Embryonic facial prominence (tissue), 1 donor: Measurements from ENCODE around the gene LOXHD1.

ENCODE experiments used
- DNase-seq: peaks from one replicate; pipeline ENCODE4 v3.0.0-alpha.2; 2016; ENCODE audit errors: extremely low spot score

Gene LOXHD1

GRCh38 chr18:46629361-46629760 is 27.7 kb downstream of the LOXHD1 start:
- DNase-seq: no peak

- DNase-seq: no peak
These were observed 28.8 kb downstream of the LOXHD1 start for GRCh38 chr18:46628206-46628605.

DNA sequence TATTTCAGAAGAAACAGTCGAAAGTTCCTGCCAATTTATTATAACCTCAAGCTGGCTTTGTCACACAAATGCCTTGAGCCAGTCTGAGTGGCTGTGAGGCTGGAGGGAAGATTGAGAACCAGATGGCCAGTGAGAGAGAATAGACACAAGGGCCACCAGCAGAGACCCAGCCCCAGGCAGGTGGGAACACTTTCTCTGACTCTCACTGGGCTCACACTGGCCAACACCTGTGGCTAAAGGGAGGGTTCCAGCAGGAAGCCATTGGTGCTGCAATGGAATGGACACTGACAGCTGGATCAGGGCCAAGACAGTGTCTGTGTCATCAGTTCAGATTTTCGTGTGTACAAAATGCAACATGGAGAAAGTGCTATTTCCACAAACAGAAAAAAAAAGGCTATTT is 29.9 kb downstream of the LOXHD1 start:
- no peak for DNase-seq

DNA sequence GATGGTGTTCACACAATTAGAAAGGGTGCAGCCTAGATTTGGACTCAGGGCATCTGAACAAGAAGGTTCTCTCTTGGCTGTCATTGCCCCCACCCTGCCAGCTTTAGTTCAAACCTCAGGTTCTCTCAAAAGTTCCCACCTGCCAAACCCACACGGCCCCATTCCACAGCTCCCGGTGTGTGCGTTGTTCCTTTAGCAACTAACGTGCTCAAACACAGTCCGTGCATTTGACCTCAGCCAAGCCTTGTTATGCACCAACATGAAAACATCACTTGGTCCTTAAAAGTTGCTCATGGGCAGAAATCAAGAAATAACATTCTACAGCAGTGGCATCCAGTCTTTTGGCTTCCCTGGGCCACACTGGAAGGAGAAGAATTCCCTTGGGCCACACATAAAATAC is 32.0 kb downstream of the LOXHD1 start:
- DNase-seq: no peak

GRCh38 chr18:46624127-46624526 is 32.9 kb downstream of the LOXHD1 start:
- DNase-seq: no peak

- DNase-seq: no peak
These were observed 33.5 kb downstream of the LOXHD1 start for GRCh38 chr18:46623541-46623940.

GRCh38 chr18:46622999-46623398 is 34.0 kb downstream of the LOXHD1 start:
- DNase-seq: no peak

GRCh38 chr18:46622451-46622850 is 34.6 kb downstream of the LOXHD1 start:
- no peak for DNase-seq

- no peak for DNase-seq
These were observed 35.1 kb downstream of the LOXHD1 start for GRCh38 chr18:46621871-46622270.

DNA sequence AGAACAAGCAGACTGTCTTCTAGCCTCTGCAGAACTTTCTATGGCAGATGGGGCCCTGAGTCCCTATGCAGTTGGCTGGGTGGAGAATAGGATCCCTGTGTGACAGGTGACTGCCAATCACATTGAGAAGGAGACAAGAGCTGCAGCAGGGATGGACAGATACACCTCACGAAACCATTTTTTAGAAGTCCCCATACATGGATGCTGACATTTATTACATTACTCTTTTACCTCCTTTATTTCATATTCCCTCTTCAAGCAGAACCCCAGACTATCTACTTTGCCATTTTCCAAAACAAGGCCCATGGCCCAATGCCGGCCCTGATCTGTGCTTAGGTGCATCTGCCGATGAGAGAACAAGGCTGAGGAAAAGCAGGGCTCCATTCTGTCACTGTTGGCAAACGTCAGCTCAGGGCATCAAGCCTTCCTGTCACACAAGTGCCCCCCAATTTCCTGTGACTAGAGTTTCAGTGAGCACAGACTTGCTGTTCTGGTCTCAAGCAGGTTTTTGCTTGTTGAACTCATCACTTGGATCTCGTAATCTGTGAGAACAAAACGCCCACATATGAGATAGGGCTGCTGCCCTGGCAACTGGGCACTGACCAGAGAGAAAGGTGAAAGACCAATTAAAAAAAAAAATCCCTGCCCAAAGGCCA is 35.8 kb downstream of the LOXHD1 start:
- DNase-seq: no peak

GRCh38 chr18:46619559-46619958 is 37.5 kb downstream of the LOXHD1 start:
- no peak for DNase-seq

DNA sequence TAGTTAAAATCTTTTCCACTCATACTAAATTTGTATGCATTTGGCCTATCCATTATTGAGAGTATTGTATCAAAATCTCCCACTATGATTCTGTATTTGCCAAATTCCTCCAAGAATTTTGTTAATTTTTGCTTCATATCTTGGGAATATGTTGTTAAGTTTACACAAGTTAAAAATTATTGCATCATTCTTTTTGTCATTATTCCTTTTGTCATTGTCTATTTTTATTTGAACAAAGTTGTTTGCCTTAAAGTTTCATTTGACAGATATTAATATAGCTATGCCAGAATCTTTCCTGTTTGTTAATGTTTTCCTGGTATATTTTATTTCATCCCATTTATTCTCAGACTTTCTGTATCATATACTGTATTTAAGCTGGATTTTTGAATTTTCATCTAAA is 41.3 kb downstream of the LOXHD1 start:
- no peak for DNase-seq

DNA sequence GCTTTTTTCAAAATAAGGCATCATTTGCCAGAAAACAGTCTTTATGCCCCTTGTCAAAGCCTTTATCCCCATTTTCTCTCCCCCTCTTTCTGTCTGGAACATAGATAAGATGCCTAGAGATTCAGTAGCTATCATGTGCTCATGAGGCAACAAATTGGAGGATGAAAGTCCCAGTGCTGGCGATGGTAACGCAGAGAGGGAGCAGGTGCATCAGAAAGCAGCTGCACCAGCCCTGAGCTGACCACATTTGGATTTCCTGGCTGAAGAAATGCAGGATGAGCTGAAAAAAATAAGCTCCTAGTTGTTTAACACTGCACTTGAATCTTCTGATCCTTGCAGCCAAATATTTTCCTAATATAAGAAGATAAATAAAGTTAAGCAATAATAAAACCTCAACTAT is 48.0 kb downstream of the LOXHD1 start:
- no peak for DNase-seq

DNA sequence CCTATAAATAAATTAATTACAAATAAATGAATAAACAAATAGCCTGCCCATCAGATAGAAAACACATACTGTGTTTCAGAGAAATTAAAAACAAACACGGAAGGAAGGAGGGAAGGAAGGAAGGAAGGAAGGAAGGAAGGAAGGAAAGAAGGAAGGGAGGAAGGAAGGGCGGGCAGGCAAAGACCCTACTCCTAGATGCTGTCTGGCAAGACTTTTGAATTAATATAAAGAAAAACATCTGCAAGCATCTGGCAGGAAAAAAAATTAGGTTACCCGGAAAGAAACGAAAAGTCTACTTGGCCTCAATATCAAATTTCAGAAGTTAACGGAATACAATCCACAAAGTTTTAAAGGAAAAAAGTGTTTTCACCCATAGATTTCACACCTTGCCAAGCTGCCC is 49.1 kb downstream of the LOXHD1 start:
- DNase-seq: no peak

DNA sequence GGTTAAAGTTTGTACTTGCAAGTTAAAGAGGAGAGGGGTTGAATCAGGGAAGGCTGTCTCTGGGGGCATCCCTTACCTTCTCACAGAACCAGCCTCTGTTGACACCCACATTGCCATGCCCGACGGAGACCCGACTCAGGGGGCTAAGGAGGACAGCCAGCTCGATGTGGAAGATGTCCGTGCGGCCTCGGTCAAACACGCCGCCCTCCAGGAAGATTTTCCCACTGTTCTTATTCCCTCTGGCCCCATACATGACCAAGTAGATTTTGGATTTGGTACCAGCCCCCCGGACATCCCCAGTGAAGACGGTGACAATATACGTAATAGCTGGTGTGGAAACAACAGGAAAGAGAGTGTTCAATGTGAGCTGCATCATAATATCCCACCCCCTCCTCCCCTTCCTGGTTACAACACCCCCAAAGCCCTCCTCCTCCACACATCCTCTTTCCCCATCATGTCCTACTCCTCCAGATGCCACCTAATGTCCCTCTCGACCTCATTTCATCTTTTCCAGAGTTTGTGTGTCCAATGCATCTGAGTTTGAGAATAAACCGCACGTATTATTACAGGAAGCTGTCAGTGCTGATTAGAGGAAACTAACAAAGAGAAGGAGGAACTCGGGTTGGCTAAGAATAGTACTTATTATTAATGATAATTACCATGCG is 55.7 kb downstream of the LOXHD1 start:
- no peak for DNase-seq

DNA sequence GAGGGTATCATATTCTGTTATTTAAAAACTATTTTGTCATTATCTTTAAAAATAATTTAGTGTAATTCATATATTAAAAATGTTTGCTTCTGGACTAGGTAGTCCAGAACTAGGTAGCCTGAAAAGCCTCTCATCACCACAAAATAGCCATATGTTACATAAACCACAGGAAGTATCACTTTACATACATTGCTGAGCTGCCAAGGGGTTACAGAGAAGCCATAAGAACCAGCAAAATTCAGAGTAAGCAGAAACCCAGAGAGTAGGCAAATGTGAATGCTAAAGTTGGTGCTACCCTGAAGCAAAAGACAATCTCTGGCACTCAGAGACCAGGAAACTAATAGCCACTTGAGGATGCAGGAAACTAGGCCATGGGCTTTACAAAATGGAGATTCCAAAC is 60.9 kb downstream of the LOXHD1 start:
- no peak for DNase-seq

DNA sequence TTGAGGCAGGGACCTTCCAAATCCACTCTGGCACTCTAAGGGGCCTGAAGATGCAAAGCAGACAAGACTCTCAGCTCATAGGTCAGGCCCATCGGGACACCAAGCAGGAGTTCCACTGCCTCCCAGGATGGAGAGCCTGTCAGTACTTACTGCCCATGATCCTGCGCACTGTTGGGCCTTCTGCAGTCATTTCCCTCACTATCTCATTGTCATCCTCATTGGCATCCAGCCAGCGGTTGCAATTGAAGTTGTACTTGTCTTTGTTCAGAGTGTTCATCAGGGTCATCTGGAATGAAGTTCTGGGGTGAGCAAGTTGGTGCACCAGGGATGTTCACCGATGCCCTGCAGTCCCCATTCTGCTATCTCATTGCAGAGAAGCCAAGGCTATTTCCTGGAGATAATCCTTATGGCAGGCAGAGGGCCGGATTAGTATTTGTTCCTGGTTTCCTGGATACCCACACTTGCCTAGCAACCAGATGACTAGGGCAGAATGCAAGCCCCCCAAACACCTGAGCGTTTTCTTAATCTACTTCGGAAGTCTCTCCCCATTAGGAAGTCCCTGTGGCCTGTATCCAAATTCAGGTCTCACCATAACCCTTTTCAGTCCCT is 65.1 kb downstream of the LOXHD1 start:
- DNase-seq: no peak

DNA sequence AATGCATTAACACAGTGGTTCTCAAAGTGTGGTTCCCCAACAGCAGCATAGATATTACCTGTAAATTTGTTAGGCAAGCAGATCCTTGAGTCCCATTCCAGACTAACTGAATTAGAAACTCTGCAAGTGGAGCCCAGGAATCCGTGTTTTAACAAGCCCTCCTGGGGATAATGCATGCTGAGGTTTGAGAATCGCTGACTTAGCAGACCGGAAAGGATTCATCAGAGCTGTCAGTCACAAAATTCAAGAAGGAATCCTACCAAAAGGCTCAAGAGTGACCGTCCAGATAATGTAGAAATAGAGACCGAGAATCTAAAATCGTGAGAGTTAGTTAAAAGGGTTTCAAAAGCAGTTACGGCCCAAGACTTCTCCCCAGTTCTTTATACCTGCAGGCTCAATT is 66.9 kb downstream of the LOXHD1 start:
- DNase-seq: no peak

DNA sequence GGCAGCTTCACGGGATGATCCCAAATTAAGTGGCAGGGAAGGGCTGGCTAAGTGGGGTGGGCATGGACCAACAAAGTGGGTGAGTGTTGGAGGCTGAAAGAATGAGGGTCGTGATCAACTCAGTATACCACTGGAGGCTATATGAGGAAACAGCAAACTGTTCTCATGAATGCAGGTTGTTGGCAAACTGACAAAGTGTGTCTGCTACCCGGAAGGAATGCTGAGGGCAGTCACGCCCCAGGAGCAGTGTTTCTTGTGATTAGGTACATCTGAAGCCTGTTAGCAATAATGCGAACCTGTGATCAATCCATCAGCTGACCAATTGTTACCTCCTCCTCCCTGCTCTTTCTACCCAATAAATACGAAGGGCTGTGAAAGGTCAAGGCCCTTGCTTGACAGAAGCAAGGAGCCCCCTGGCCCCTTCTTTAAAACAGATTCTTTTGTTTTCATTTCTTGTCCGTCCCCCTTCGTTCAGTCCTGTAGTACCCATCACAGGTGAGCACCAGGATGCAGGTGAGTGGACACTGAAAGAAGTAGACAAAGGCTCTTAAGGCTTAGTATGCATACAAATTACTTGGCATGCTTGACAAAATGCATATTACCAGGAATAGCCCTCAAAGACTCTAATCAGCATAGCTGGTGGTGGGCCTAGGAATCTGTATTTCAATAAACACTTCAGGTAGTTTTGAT is 67.9 kb downstream of the LOXHD1 start:
- no peak for DNase-seq

DNA sequence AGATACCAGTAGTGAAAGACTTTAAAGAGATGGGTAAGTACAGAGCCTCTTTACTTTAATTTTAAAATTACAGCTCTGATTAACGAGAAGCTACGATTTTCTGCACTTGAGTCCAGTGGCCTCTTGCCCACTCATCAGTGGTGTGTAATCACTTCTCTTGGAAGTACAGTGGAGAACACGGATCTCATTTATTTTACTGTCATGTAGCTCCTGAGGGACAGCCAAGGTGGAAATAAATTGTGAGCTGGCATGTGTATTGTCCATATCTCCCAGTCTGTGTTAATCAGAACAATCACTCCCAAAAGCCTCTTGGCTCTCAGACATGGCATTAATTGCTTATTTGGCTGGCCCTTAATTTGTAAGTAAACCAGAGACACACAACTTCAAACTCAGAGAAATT is 69.4 kb downstream of the LOXHD1 start:
- no peak for DNase-seq

DNA sequence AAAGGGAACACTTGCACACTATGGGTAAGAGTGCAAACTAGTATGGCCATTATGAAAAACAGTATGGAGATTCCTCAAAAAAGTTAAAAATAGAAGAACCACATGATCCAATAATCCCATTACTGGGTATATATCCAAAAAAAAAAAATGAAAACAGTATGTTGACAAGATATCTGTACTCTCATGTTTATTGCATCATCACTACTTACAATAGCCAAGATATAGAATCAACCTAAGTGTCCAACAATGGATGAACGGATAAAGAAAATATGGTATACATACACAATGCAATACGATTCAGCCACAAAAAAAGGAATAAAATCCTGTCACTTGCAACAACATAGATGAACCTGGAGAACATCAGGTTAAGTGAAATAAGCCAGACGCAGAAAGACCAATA is 73.3 kb downstream of the LOXHD1 start:
- no peak for DNase-seq

GRCh38 chr18:46581648-46582047 is 75.4 kb downstream of the LOXHD1 start:
- no peak for DNase-seq

- no peak for DNase-seq
These were observed 78.0 kb downstream of the LOXHD1 start for GRCh38 chr18:46578987-46579386.
